ENCODE data around the gene OR52A1. TPM values are rescaled to one million over a fixed set of nuclear protein-coding genes. Genes with fewer than 3 reads are reported as not detected.

The OR52A1 gene
- total RNA-seq, 1 donor from 2014 or later: 0.02 TPM

DNA sequence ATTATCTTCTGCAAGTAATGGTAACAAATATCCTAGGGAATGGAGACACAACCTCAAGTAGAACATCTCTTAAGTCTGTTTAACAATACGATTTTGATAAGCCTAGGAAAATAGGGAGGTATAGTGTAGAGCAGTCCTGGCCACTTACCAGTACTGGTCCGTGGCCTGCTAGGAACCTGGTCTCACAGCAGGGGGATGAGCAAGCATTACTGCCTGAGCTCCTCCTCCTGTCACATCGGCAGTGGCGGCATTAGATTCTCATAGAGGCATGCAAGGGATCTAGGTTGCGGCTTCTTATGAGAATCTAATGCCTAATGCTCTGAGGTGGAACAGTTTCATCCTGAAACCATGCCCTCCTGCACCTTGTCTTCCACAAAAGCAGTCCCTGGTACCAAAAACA, 41.5 kb upstream of the OR52A1 start:
- no peak overlapping the region for H3K27ac Mint-ChIP-seq
- H3K4me3 Mint-ChIP-seq: no peak overlapping the region
- H3K36me3 Mint-ChIP-seq: no peaks in the 10 kb centered on the region
- H3K27me3 Mint-ChIP-seq (ENCODE audit: low read depth): no peaks in the 10 kb centered on the region
- peaks cover 5% of the 10 kb centered on the region for H3K4me1 Mint-ChIP-seq
- TF ChIP-seq, protein P1, sequence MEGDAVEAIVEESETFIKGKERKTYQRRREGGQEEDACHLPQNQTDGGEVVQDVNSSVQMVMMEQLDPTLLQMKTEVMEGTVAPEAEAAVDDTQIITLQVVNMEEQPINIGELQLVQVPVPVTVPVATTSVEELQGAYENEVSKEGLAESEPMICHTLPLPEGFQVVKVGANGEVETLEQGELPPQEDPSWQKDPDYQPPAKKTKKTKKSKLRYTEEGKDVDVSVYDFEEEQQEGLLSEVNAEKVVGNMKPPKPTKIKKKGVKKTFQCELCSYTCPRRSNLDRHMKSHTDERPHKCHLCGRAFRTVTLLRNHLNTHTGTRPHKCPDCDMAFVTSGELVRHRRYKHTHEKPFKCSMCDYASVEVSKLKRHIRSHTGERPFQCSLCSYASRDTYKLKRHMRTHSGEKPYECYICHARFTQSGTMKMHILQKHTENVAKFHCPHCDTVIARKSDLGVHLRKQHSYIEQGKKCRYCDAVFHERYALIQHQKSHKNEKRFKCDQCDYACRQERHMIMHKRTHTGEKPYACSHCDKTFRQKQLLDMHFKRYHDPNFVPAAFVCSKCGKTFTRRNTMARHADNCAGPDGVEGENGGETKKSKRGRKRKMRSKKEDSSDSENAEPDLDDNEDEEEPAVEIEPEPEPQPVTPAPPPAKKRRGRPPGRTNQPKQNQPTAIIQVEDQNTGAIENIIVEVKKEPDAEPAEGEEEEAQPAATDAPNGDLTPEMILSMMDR (IDR thresholded peaks at IDR 0.05; ENCODE audit: unreplicated experiment): no peak
- no peak for DNase-seq (ENCODE audit: low spot score in 2 of 2, unreplicated experiment in 2 of 2)
- H3K9me3 Mint-ChIP-seq: peaks cover 12% of the 10 kb centered on the region

DNA sequence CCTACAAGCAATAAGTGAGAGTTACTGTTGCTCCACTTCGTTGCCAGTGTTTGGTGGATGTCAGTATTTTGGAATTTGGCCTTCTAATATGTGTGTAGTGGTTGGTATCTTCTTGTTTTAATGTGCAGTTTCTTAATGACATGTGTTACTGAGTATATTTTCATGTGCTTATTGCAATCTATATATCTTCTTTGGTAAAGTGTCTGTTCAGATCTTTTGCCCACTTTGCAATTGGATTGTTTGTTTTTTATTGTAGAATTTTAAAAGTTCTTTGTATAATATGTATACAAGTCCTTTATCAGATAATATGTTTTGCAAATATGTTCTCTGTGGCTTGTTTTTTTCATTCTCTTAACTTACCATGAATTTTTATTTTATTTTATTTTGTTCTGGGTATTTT, 38.2 kb upstream of the OR52A1 start:
- no peak overlapping the region for H3K27ac Mint-ChIP-seq
- H3K27me3 Mint-ChIP-seq (ENCODE audit: low read depth): no peaks in the 10 kb centered on the region
- H3K36me3 Mint-ChIP-seq: no peaks in the 10 kb centered on the region
- H3K4me3 Mint-ChIP-seq: no peak overlapping the region
- no peak for DNase-seq (ENCODE audit: low spot score in 2 of 2, unreplicated experiment in 2 of 2)
- TF ChIP-seq, protein P1 (IDR thresholded peaks at IDR 0.05; ENCODE audit: unreplicated experiment): no peak
- peaks cover 17% of the 10 kb centered on the region for H3K9me3 Mint-ChIP-seq
- peaks cover 5% of the 10 kb centered on the region for H3K4me1 Mint-ChIP-seq

DNA sequence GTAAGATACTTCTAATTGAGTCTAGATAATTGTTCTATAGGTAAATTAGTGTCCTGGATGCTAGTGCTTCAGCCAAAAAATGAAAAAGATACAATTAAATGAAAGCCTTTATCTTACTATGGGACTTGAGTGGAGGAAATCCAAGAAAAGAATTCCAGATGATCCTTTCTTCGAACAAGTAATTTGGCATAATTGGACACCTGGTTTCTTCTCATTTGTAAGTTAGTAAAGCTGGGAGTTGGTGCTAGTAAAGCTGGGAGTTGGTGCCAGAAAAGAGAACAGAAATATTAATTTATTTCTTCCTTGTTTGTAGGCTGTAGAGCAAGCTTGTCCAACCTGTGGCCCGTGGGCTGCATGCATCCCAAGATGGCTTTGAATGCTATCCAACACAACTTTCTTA, 33.6 kb upstream of the OR52A1 start:
- no peak overlapping the region for H3K27ac Mint-ChIP-seq
- peaks cover 17% of the 10 kb centered on the region for H3K9me3 Mint-ChIP-seq
- H3K36me3 Mint-ChIP-seq: no peaks in the 10 kb centered on the region
- H3K4me1 Mint-ChIP-seq: no peaks in the 10 kb centered on the region
- TF ChIP-seq, protein P1 (IDR thresholded peaks at IDR 0.05; ENCODE audit: unreplicated experiment): no peak
- H3K27me3 Mint-ChIP-seq (ENCODE audit: low read depth): peaks cover under 1% of the 10 kb centered on the region
- no peak for DNase-seq (ENCODE audit: low spot score in 2 of 2, unreplicated experiment in 2 of 2)
- H3K4me3 Mint-ChIP-seq: no peak overlapping the region

DNA sequence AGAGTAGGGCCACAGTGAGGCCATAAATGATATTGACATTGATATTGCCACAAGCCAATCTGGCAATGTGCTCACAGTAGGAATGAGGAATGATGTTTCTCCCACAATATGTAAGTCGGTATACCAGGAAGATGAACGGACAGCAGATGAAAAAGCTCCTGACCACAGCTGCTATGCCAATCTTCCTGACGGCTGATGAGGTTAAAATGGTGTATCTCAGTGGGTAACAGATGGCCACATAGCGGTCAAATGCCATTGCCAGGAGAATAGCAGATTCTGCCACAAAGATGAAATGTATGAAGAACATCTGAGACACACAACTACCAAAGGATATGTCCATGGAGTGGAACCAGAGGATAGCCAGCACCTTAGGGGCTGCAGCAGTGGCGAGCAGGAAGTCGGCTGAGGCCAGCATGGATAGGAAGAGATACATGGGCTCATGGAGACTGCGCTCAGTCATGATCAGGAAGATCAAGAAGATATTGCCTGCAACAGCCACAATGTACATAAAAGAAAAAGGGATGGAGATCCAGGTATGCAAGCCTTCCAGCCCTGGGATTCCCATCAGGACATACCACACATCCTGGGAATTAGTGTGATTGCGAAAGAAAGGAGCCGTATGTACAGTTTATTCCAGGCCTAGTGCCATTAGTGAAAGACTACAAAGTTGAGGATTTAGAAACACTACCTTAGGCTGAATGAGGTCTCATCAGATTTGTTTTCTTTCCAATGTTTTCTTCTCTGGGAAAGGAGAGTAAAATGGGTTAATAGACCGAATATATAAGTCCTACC, 23.7 kb upstream of the OR52A1 start:
- Mint-ChIP-seq H3K4me3 (no peak overlapping the region), H3K27ac (no peak overlapping the region), H3K36me3 (no peaks in the 10 kb centered on the region), H3K9me3 (no peaks in the 10 kb centered on the region), H3K27me3 (ENCODE audit: low read depth) (peaks cover 6% of the 10 kb centered on the region), H3K4me1 (no peaks in the 10 kb centered on the region)
- TF ChIP-seq, protein P1 (IDR thresholded peaks at IDR 0.05; ENCODE audit: unreplicated experiment): no peak
- no peak for DNase-seq (ENCODE audit: low spot score in 2 of 2, unreplicated experiment in 2 of 2)

DNA sequence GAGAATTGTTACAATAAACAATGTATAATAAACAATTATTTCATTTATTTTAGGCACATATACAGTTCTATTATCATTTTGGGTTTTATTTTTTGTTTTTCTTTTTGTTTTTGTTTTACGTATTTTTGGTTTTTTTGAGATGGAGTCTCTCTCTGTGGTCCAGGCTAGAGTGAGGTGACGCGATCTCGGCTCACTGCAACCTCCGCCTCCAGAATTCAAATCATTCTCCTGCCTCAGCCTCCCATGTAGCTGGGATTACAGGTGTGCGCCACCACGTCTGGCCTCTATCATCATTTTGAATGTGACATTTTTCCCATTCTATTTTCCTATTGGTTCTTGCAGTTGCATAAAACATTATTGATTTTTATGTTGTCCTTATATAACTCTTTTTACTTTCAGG, 20.4 kb upstream of the OR52A1 start:
- TF ChIP-seq, protein P1 (IDR thresholded peaks at IDR 0.05; ENCODE audit: unreplicated experiment): no peak
- Mint-ChIP-seq H3K27ac (no peak overlapping the region), H3K36me3 (no peaks in the 10 kb centered on the region), H3K27me3 (ENCODE audit: low read depth) (peaks cover 3% of the 10 kb centered on the region), H3K4me3 (no peak overlapping the region), H3K9me3 (no peaks in the 10 kb centered on the region), H3K4me1 (no peaks in the 10 kb centered on the region)
- DNase-seq (ENCODE audit: low spot score in 2 of 2, unreplicated experiment in 2 of 2): no peak

Measured in mesothelial cell of epicardium (in vitro differentiated cells).